ENCODE data around the gene SIDT2.

DNA sequence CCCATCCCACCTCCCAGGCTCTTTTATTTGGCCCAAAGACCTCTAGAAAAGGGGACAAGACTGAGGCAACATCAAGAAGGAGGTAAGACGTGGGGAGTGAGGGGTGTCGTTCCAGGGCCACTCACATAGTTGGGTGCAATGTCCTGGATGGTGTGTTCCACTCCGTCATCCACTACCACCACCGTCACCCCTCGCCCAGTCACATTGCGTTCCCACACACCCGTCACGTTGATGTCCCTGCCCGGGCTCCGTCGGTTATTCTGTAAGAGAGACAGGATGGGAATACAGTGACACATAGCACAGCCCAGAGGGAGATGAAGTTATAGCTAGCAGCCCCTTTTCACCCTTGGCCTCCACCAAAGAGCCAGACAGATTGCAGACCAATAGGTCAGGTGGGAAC, 49.5 kb downstream of the SIDT2 start:
- TF ChIP-seq EZH2 (IDR thresholded peaks at IDR 0.05; ENCODE audit: low read depth): no peak
- TF ChIP-seq, protein P1, sequence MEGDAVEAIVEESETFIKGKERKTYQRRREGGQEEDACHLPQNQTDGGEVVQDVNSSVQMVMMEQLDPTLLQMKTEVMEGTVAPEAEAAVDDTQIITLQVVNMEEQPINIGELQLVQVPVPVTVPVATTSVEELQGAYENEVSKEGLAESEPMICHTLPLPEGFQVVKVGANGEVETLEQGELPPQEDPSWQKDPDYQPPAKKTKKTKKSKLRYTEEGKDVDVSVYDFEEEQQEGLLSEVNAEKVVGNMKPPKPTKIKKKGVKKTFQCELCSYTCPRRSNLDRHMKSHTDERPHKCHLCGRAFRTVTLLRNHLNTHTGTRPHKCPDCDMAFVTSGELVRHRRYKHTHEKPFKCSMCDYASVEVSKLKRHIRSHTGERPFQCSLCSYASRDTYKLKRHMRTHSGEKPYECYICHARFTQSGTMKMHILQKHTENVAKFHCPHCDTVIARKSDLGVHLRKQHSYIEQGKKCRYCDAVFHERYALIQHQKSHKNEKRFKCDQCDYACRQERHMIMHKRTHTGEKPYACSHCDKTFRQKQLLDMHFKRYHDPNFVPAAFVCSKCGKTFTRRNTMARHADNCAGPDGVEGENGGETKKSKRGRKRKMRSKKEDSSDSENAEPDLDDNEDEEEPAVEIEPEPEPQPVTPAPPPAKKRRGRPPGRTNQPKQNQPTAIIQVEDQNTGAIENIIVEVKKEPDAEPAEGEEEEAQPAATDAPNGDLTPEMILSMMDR (conservative IDR thresholded peaks at IDR 0.05): no peak
